K562 (cell line): ENCODE measurements around the gene MEX3D. TPM values are rescaled to one million over a fixed set of nuclear protein-coding genes. Genes with fewer than 3 reads are reported as not detected.

Experiments used
- ARID3A ChIP-seq: IDR thresholded peaks from 2 replicates; pipeline ENCODE4 v1.6.1; 2012; ENCODE audit warnings: low read depth, low read length, improper control_type of control experiment, borderline replicate concordance
- BHLHE40 ChIP-seq: IDR thresholded peaks from 2 replicates; pipeline ENCODE4 v1.6.1; 2011; ENCODE audit warnings: low read length, improper control_type of control experiment
- CBFB ChIP-seq: sonication (generic); formaldehyde crosslinking; IDR thresholded peaks from 2 replicates; pipeline ENCODE4 v1.4.0; 2020; ENCODE audit warnings: mild to moderate bottlenecking, missing genetic modification reagents
- CBX1 ChIP-seq: sonication (generic); IDR thresholded peaks from 2 replicates; pipeline ENCODE4 v1.6.1; 2016; ENCODE audit warnings: antibody characterized with exemption, low read depth, mild to moderate bottlenecking
- CBX3 ChIP-seq, 2 experiments: IDR thresholded peaks; 1 replicate in 1 of 2; 2 replicates in 1 of 2; pipeline ENCODE4 v1.6.1; 2012; ENCODE audit warnings: inconsistent platforms in 2 of 2, low read length in 2 of 2, borderline replicate concordance in 1 of 2, control low read depth in 1 of 2
- CHCHD3 ChIP-seq: fragments of 250-450 bp; sonication (Bioruptor Pico); IDR thresholded peaks from 2 replicates; pipeline ENCODE4 v2.1.2; 2022; ENCODE audit warnings: mild to moderate bottlenecking
- CTBP1 ChIP-seq: fragments of 450-650 bp; IDR thresholded peaks from 2 replicates; pipeline ENCODE4 v1.6.1; 2016; ENCODE audit warnings: borderline replicate concordance
- ELF2 ChIP-seq: fragments of 250-450 bp; sonication (Bioruptor Pico); IDR thresholded peaks from 2 replicates; pipeline ENCODE4 v1.5.0; 2021; ENCODE audit warnings: mild to moderate bottlenecking
- FOSL1 ChIP-seq: fragments of 200-800 bp; sonication (Bioruptor generic); conservative IDR thresholded peaks from 2 replicates; pipeline ENCODE4 v1.6.1; 2016; ENCODE audit warnings: missing genetic modification characterization, missing compliant biosample characterization
- IRF2 ChIP-seq: sonication (generic); formaldehyde crosslinking; IDR thresholded peaks from 2 replicates; pipeline ENCODE4 v1.8.1; 2022; ENCODE audit warnings: mild to moderate bottlenecking, missing genetic modification reagents
- L3MBTL2 ChIP-seq: fragments of 450-650 bp; IDR thresholded peaks from 2 replicates; pipeline ENCODE4 v1.6.1; 2016; ENCODE audit warnings: mild to moderate bottlenecking, moderate library complexity
- LARP7 ChIP-seq: fragments of 450-650 bp; IDR thresholded peaks from 2 replicates; pipeline ENCODE4 v1.6.1; 2016
- MTA1 ChIP-seq: fragments of 450-650 bp; IDR thresholded peaks from 2 replicates; pipeline ENCODE4 v1.6.1; 2017; ENCODE audit warnings: borderline replicate concordance
- NCOA6 ChIP-seq: fragments of 450-650 bp; IDR thresholded peaks from 2 replicates; pipeline ENCODE4 v1.6.1; 2017; ENCODE audit warnings: mild to moderate bottlenecking
- NFE2 ChIP-seq: IDR thresholded peaks from 2 replicates; pipeline ENCODE4 v1.6.1; 2014; ENCODE audit warnings: antibody characterized with exemption, low read depth
- POLR2AphosphoS5 ChIP-seq: IDR thresholded peaks from 2 replicates; pipeline ENCODE4 v1.6.1; 2011; ENCODE audit warnings: mild to moderate bottlenecking, low read depth, low read length, moderate library complexity; ENCODE audit not compliant: control insufficient read depth, insufficient read depth
- SNIP1 ChIP-seq: fragments of 450-650 bp; IDR thresholded peaks from 2 replicates; pipeline ENCODE4 v1.7.1; 2017; ENCODE audit warnings: low read depth, mild to moderate bottlenecking
- SNRNP70 ChIP-seq: fragments of 200-400 bp; formaldehyde crosslinking; optimal IDR thresholded peaks from 2 replicates; pipeline ENCODE3; 2017; ENCODE audit warnings: low read depth, low read length
- SRF ChIP-seq, 2 experiments: fragments of 250-450, 450-650 bp in 1 of 2; sonication (Bioruptor Pico) in 1 of 2; sonication (generic) in 1 of 2; formaldehyde crosslinking; IDR thresholded peaks; 2 replicates each; pipeline versions ENCODE4 v1.5.0 to v1.5.1; 2020 to 2022; ENCODE audit warnings: mild to moderate bottlenecking in 1 of 2, missing genetic modification reagents in 1 of 2
- STAT5A ChIP-seq: IDR thresholded peaks from 2 replicates; pipeline ENCODE4 v1.6.1; 2012; ENCODE audit warnings: low read length, inconsistent platforms, borderline replicate concordance
- TRIM24 ChIP-seq, 2 experiments: fragments of 450-650 bp; IDR thresholded peaks; 2 replicates each; pipeline ENCODE4 v1.6.1; 2016
- ZNF143 ChIP-seq: sonication (generic); formaldehyde crosslinking; IDR thresholded peaks from 2 replicates; pipeline ENCODE4 v1.9.0; 2022; ENCODE audit warnings: mild to moderate bottlenecking, missing genetic modification reagents
- ZSCAN29 ChIP-seq: fragments of 450-650 bp; IDR thresholded peaks from 2 replicates; pipeline ENCODE4 v1.6.1; 2017
- polyA plus RNA-seq, 8 experiments: library from polyadenylated mRNA; depleted of rRNA in 4 of 8; stranded (reverse) in 5 of 8; unstranded in 3 of 8; fragments of >200 nt; fragmentation: Nextera tagmentation in 2 of 8; fragmentation: Illumina TruSeq in 1 of 8; extraction: Ambion mirVana in 2 of 8; extraction: Trizol in 1 of 8; gene quantifications; 2 replicates each; pipeline versions ENCODE4 v1.2.1 to v1.2.3, GENCODE V29; 2011 to 2014; ENCODE audit warnings: inconsistent platforms in 1 of 8, missing spikeins in 1 of 8
- total RNA-seq, 7 experiments: library from RNA; depleted of rRNA in 6 of 7; stranded (reverse); fragments of >200 nt in 6 of 7; fragmentation: Illumina TruSeq in 2 of 7; extraction: Trizol in 2 of 7; gene quantifications; 2 replicates each; pipeline versions ENCODE4 v1.2.1 to v1.2.3, GENCODE V29; 2011 to 2021; ENCODE audit warnings: low replicate concordance in 1 of 7
- TF ChIP-seq, protein P1 (sequence below): sonication (generic); formaldehyde crosslinking; IDR thresholded peaks from 2 replicates; pipeline ENCODE4 v1.8.0; 2022; ENCODE audit warnings: mild to moderate bottlenecking, missing genetic modification reagents
- TF ChIP-seq, protein P2 (sequence below), 2 experiments: fragments of 250-450 bp in 1 of 2; fragments of 450-650 bp in 1 of 2; sonication (Bioruptor Pico) in 1 of 2; IDR thresholded peaks; 2 replicates each; pipeline versions ENCODE4 v1.6.1 to v1.8.0; 2016 to 2021; ENCODE audit warnings: mild to moderate bottlenecking in 2 of 2, moderate library complexity in 2 of 2, missing compliant biosample characterization in 1 of 2, missing genetic modification characterization in 1 of 2

MEX3D gene
- total and polyA plus RNA-seq, 9 of the 15 experiments (the other 6 are each of a cell fraction or from before 2014, with no cell fraction given): 1.7 to 39.3 (median 5.7) TPM

DNA sequence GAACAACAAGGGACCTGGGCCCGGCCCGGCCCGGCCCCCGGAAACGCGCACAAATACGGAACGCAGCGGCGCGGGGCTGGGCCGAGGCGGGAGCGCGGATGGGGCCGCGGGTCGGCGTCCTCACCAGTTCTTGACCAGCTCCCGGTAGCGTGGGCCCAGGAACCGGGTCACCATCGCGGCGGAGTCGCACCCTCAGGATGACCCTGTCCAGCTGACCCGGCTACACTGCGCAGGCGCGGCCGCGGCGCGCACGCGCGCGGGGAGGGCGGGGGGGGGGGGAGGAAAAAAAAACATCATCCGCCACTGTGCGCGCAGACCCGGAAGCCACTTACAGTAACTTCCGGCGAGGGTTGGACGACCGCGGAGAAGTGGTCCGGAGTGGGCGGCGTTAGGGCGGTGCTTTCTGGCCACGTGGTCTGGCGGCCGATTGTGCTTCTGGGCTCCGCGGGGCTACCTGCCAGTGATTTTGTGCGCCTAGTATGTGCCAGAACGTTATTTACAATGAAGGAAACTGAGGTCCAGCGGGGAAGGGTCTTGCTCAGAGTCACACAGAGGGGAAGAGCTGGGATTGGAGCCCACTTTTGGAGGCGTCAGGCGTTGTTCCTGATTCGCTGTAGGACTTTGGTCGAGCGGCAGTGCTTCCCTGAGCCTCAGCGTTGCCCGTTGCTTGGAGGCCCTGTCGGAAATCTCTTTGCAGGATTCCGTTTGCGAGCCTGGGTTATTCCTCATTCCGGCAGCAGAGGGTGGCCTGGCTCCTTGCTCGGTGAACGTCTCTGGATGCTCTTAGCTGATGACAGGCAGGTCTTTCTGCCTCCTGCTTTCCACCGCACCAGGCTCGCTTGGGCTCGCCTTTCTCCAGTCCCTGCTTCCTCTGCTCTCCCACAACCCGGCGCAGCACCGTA lies 37.4 kb upstream of the MEX3D start, which contains the start of gene UQCR11 (continued):
- peak; percentile 99 for TF ChIP-seq SNIP1
- TF ChIP-seq CTBP1: peak; percentile 86
- no peak for TF ChIP-seq IRF2 (CRISPR knock-in tag)
- no peak for TF ChIP-seq CBFB (CRISPR knock-in tag)
- peak; percentile 18; the same call in 1 of the 2 replicates for TF ChIP-seq BHLHE40
- TF ChIP-seq, protein P1, sequence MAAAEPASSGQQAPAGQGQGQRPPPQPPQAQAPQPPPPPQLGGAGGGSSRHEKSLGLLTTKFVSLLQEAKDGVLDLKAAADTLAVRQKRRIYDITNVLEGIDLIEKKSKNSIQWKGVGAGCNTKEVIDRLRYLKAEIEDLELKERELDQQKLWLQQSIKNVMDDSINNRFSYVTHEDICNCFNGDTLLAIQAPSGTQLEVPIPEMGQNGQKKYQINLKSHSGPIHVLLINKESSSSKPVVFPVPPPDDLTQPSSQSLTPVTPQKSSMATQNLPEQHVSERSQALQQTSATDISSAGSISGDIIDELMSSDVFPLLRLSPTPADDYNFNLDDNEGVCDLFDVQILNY (CRISPR knock-in tag): 0 out of 2 replicates have a peak, but pooled peaks have one; percentile 10
- TF ChIP-seq ZSCAN29: no peak
- TF ChIP-seq NFE2: no peak
- TF ChIP-seq ELF2 (CRISPR knock-in tag): peak; percentile 70; the same call in 1 of the 2 replicates
- 0 out of 2 replicates have a peak, but pooled peaks have one; percentile 6 for TF ChIP-seq ARID3A
- no peak for TF ChIP-seq CHCHD3 (CRISPR knock-in tag)
- TF ChIP-seq LARP7: peak; percentile 57; the same call in 1 of the 2 replicates
- no peak for TF ChIP-seq TRIM24 (IDR thresholded peaks at IDR 0.05)
- TF ChIP-seq CBX1: no peak
- TF ChIP-seq, protein P2, sequence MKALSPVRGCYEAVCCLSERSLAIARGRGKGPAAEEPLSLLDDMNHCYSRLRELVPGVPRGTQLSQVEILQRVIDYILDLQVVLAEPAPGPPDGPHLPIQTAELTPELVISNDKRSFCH (CRISPR knock-in tag; IDR thresholded peaks at IDR 0.05): no peak
- TF ChIP-seq, protein P2 (tag; IDR thresholded peaks at IDR 0.05): 0 out of 2 replicates have a peak, but pooled peaks have one; percentile 39
- TF ChIP-seq SNRNP70: no peak
- peak in 1 of 2 experiments; percentile 71; a peak in 1 of 3 replicates for TF ChIP-seq CBX3 (IDR thresholded peaks at IDR 0.05; ENCODE audit: borderline replicate concordance in 1 of 2, low read length in 2 of 2)
- peak in 1 of 2 experiments; percentile 64; a peak in 3 of 4 replicates for TF ChIP-seq SRF (CRISPR knock-in tag; IDR thresholded peaks at IDR 0.05)
- no peak; the same call in 1 of the 2 replicates for TF ChIP-seq POLR2AphosphoS5
- peak; percentile 83 for TF ChIP-seq L3MBTL2
- TF ChIP-seq FOSL1 (tag): 0 out of 2 replicates have a peak, but pooled peaks have one; percentile 21
- TF ChIP-seq MTA1: peak; percentile 47; the same call in 1 of the 2 replicates
- TF ChIP-seq NCOA6: no peak
- 0 out of 2 replicates have a peak, but pooled peaks have one; percentile 2 for TF ChIP-seq ZNF143 (CRISPR knock-in tag)
- no peak for TF ChIP-seq STAT5A
